SK-N-SH treated with all-trans-retinoic acid at 6 μM for 48 hours (cell line): ENCODE data around the gene PPIG.

Experiments used
- CREB5 ChIP-seq: fragments of 250-450 bp; sonication (Bioruptor Pico); IDR thresholded peaks from 2 replicates; pipeline ENCODE4 v1.5.1; 2020; ENCODE audit warnings: low read depth, mild to moderate bottlenecking, moderate library complexity
- CSDC2 ChIP-seq: fragments of 250-450 bp; sonication (Bioruptor Pico); IDR thresholded peaks from 2 replicates; pipeline ENCODE4 v1.5.0; 2020; ENCODE audit warnings: mild to moderate bottlenecking, moderate library complexity
- ESRRG ChIP-seq: fragments of 250-450 bp; sonication (Bioruptor Pico); IDR thresholded peaks from 2 replicates; pipeline ENCODE4 v1.6.1; 2021; ENCODE audit warnings: mild to moderate bottlenecking
- OSR1 ChIP-seq: fragments of 250-450 bp; sonication (Bioruptor Pico); IDR thresholded peaks from 2 replicates; pipeline ENCODE4 v1.8.0; 2022; ENCODE audit warnings: moderate library complexity, mild to moderate bottlenecking, inconsistent platforms
- PATZ1 ChIP-seq: fragments of 250-450 bp; sonication (Bioruptor Pico); IDR thresholded peaks from 2 replicates; pipeline ENCODE4 v1.8.0; 2020; ENCODE audit warnings: mild to moderate bottlenecking, moderate library complexity, borderline replicate concordance
- RARB ChIP-seq: fragments of 250-450 bp; sonication (Bioruptor Pico); IDR thresholded peaks from 2 replicates; pipeline ENCODE4 v1.8.0; 2021; ENCODE audit warnings: mild to moderate bottlenecking, moderate library complexity
- TSHZ2 ChIP-seq: fragments of 250-450 bp; sonication (Bioruptor Pico); IDR thresholded peaks from 2 replicates; pipeline ENCODE4 v1.5.0; 2020; ENCODE audit warnings: mild to moderate bottlenecking, moderate library complexity
- ZFP3 ChIP-seq: fragments of 250-450 bp; sonication (Bioruptor Pico); IDR thresholded peaks from 2 replicates; pipeline ENCODE4 v1.5.0; 2020; ENCODE audit warnings: mild to moderate bottlenecking, moderate library complexity

GRCh38 chr2:169659320-169659719 lies 75.2 kb downstream of the PPIG start:
- TF ChIP-seq PATZ1: no peak
- TF ChIP-seq CSDC2 (CRISPR knock-in tag): no peak
- no peak for TF ChIP-seq ZFP3
- TF ChIP-seq TSHZ2 (CRISPR knock-in tag): no peak
- TF ChIP-seq RARB (CRISPR knock-in tag): no peak
- TF ChIP-seq ESRRG: no peak
- TF ChIP-seq OSR1: no peak
- TF ChIP-seq CREB5 (CRISPR knock-in tag): no peak
